ENCODE measurements around the gene ANXA6. TPM values are rescaled to one million over a fixed set of nuclear protein-coding genes. Genes with fewer than 3 reads are reported as not detected.

ANXA6 gene
- total RNA-seq, 2 donors from 2014 or later = 21.2 to 39.8 TPM

DNA sequence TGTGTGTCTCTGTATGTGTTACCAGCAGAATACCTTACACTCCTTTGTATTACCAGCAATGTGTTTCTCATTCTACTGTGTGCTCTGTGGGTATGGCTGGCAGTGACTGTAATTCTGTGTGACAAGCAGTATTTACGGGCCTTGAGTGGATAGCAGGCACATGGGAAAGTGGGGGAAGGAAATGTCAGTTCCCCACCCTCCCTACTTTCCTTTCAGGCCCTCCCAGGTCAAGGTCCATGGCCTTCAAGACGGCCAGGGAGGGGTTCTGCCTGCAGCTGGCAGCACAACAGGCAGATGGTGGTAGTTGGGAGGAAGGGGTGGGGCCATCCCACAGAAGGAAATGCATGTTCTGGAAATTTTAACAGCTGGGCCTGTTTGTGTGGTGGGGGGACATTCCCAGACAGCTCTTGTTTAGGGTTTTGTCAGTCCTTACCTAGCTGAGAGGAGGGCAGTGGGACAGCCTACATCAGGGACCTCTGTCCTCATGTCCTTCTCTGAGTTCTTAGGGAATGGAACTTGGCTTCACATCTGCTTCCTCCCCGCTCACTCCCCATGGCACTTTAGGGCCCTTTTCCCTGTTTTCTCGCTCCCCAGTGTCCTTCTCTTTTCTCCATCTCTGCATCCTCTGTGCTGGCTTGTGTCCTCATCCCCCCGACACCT lies 62.1 kb downstream of the ANXA6 start:
- peak; percentile 95 for DNase-seq
- no peaks in the 10 kb centered on the region for H3K36me3 ChIP-seq
- H3K4me1 ChIP-seq = peaks cover 36% of the 10 kb centered on the region
- H3K27me3 ChIP-seq = no peaks in the 10 kb centered on the region
- no peak overlapping the region for H3K4me3 ChIP-seq
- peak overlapping the region; percentile 90 for H3K27ac ChIP-seq
- H3K9ac ChIP-seq (ENCODE audit: low read depth in 2 of 2, low read length in 2 of 2) = peak overlapping the region; percentile 61 to 82
- no peak for TF ChIP-seq CTCF (IDR thresholded peaks at IDR 0.05)
- no peaks in the 10 kb centered on the region for H3K9me3 ChIP-seq
- intact Hi-C loops (cut with DNase I) = no loop called here

GRCh38 chr5:151094852-151095245 lies 62.7 kb downstream of the ANXA6 start:
- H3K27ac ChIP-seq = peak overlapping the region; percentile 90
- intact Hi-C loops (cut with DNase I) = no loop called here
- H3K4me1 ChIP-seq = peaks cover 36% of the 10 kb centered on the region
- TF ChIP-seq CTCF (IDR thresholded peaks at IDR 0.05) = no peak
- H3K9ac ChIP-seq (ENCODE audit: low read depth in 2 of 2, low read length in 2 of 2) = peak overlapping the region; percentile 31 to 82
- H3K9me3 ChIP-seq = no peaks in the 10 kb centered on the region
- no peaks in the 10 kb centered on the region for H3K27me3 ChIP-seq
- DNase-seq = peak; percentile 69
- H3K36me3 ChIP-seq = no peaks in the 10 kb centered on the region
- H3K4me3 ChIP-seq = no peak overlapping the region

DNA sequence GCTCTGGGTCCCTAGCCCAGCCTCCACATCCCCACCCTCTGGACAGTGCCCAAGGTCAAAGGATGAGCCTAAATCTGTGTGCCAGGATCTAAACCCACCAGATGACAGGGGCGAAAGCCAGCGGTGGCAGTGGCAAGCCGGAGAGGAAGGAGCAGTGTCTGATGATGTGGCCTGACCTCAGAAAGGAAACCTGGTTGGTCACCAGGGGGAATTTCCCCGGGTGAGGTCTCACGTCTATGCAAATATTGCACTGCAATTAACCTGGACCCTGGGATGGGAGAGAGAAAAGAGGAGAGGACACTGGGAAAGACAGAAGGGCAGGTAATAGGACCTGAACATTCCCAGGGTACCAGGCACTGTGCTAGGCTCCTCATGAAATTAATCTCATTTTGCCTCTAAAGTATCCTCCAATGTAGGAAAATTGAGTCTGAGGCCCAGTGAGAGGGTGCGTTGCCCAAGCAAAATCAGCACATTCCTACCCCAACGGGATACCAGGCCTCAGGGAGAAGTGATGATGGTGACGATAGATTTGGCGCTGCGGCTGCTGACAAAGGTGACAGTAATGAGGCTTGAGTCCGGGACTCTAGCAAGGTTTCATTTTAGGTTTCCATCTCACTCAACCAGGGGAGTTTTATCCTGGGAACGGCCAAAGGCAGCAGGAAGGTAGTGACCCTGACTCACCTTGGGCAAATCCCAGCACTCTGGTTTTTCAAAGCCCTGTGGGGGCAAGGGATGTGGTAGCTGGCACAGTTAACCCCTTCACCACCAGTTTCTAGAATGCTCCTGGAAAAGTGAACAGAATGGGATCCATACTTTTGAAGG lies 63.3 kb downstream of the ANXA6 start:
- H3K27me3 ChIP-seq = no peaks in the 10 kb centered on the region
- no peaks in the 10 kb centered on the region for H3K36me3 ChIP-seq
- H3K9me3 ChIP-seq = no peaks in the 10 kb centered on the region
- no peak overlapping the region for H3K4me3 ChIP-seq
- peak; percentile 74 for DNase-seq
- H3K4me1 ChIP-seq = peaks cover 36% of the 10 kb centered on the region
- no peak for TF ChIP-seq CTCF (IDR thresholded peaks at IDR 0.05)
- intact Hi-C loops (cut with DNase I) = no loop called here
- peak overlapping the region in 1 of 2 donors; percentile 82 for H3K9ac ChIP-seq (ENCODE audit: low read depth in 2 of 2, low read length in 2 of 2)
- peak overlapping the region; percentile 90 for H3K27ac ChIP-seq

GRCh38 chr5:151093476-151093889 lies 64.1 kb downstream of the ANXA6 start:
- H3K9me3 ChIP-seq = no peaks in the 10 kb centered on the region
- H3K4me1 ChIP-seq = peaks cover 40% of the 10 kb centered on the region
- no peak overlapping the region for H3K4me3 ChIP-seq
- no peaks in the 10 kb centered on the region for H3K27me3 ChIP-seq
- H3K27ac ChIP-seq = peak overlapping the region; percentile 90
- no peak for DNase-seq
- intact Hi-C loops (cut with DNase I) = no loop called here
- no peak for TF ChIP-seq CTCF (IDR thresholded peaks at IDR 0.05)
- H3K36me3 ChIP-seq = no peaks in the 10 kb centered on the region
- peak overlapping the region in 1 of 2 donors; percentile 82 for H3K9ac ChIP-seq (ENCODE audit: low read depth in 2 of 2, low read length in 2 of 2)

GRCh38 chr5:151092762-151093161 lies 64.8 kb downstream of the ANXA6 start:
- no peak overlapping the region for H3K4me3 ChIP-seq
- H3K27me3 ChIP-seq = no peaks in the 10 kb centered on the region
- intact Hi-C loops (cut with DNase I) = no loop called here
- DNase-seq = no peak
- H3K9me3 ChIP-seq = no peaks in the 10 kb centered on the region
- H3K9ac ChIP-seq (ENCODE audit: low read depth in 2 of 2, low read length in 2 of 2) = peak overlapping the region in 1 of 2 donors; percentile 82
- H3K36me3 ChIP-seq = no peaks in the 10 kb centered on the region
- peaks cover 40% of the 10 kb centered on the region for H3K4me1 ChIP-seq
- peak overlapping the region; percentile 90 for H3K27ac ChIP-seq
- TF ChIP-seq CTCF (IDR thresholded peaks at IDR 0.05) = no peak
